Measurements from ENCODE around the gene AKAP12.

DNA sequence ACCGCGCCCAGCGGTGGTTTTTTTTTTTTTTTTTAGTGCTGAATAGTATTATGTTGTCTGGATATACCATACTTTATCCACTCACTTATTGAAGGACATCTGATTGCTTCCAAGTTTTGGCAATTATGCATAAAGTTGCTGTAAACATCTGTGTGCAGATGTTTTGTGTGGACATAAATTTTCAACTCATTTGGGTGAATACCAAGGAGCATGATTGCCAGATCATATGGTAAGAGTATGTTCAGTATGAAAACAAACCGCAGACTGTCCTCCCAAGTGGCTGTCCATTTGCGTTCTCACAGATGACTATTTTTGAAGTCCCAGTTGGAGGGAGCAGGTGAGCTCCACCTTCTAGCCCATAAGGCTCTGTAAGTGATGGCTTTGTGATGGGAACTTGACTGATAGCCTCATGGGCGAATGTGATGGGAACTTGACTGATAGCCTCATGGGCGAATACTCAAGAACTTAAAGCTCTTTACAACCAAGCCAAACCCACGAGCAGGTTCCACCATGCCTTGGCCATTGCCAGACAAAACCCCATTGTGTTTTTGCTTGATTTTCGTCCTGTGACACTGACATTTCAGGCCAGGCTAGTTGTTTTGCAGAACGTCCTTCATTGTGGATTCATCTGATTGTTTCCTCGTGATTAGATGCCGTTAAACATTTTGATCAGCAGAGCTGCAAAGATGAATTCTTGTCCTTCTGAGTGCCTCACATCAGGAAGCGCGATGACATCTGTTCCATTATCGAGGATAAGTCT, 100.6 kb downstream of the AKAP12 start:
- TF ChIP-seq, protein P1, sequence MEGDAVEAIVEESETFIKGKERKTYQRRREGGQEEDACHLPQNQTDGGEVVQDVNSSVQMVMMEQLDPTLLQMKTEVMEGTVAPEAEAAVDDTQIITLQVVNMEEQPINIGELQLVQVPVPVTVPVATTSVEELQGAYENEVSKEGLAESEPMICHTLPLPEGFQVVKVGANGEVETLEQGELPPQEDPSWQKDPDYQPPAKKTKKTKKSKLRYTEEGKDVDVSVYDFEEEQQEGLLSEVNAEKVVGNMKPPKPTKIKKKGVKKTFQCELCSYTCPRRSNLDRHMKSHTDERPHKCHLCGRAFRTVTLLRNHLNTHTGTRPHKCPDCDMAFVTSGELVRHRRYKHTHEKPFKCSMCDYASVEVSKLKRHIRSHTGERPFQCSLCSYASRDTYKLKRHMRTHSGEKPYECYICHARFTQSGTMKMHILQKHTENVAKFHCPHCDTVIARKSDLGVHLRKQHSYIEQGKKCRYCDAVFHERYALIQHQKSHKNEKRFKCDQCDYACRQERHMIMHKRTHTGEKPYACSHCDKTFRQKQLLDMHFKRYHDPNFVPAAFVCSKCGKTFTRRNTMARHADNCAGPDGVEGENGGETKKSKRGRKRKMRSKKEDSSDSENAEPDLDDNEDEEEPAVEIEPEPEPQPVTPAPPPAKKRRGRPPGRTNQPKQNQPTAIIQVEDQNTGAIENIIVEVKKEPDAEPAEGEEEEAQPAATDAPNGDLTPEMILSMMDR (conservative IDR thresholded peaks at IDR 0.05; ENCODE audit: low read depth in 2 of 2): no peak
- no peak for TF ChIP-seq JUNB (IDR thresholded peaks at IDR 0.05; ENCODE audit: unreplicated experiment)
- TF ChIP-seq STAT1 (IDR thresholded peaks at IDR 0.05; ENCODE audit: unreplicated experiment): no peak
- TF ChIP-seq EZH2 (IDR thresholded peaks at IDR 0.05; ENCODE audit: low read depth, unreplicated experiment): no peak

Data from GM23338 (cell line).